GM12878 (cell line): ENCODE results near the gene NFATC1. TPM values are rescaled to one million over a fixed set of nuclear protein-coding genes. Genes with fewer than 3 reads are reported as not detected.

ENCODE experiments used
- ATAC-seq: fragments of 200-7000 bp; cut with Tn5 transposase; 3 replicates; pipeline ENCODE4 v1.9.1; 2020; ENCODE audit warnings: mild to moderate bottlenecking, moderate library complexity
- BruUV-seq: library from RNA; stranded (reverse); fragments of 400-500 nt; replicated peaks from 2 replicates; lab custom pipeline; 2021; lab: Mats Ljungman, UMichigan
- CTCF ChIA-PET: fragments of 300-600 bp; sonication (Branson Sonifier 250); formaldehyde crosslinking; extraction: SDS; loops from one replicate; lab custom pipeline; 2021; ENCODE audit warnings: inconsistent platforms; lab: Yijun Ruan, JAX
- POLR2A ChIA-PET: fragments of 350-600 bp; formaldehyde crosslinking; extraction: SDS; loops from one replicate; lab custom pipeline; 2021; ENCODE audit warnings: inconsistent platforms; lab: Charles Lee
- RAD21 ChIA-PET: fragments of 300-600 bp; sonication (Branson Sonifier 250); formaldehyde crosslinking; loops from one replicate; lab custom pipeline; 2023; ENCODE audit warnings: antibody characterized with exemption; ENCODE audit not compliant: unreplicated experiment; lab: Charles Lee
- SMC1A ChIA-PET: fragments of 300-600 bp; sonication (Branson Sonifier 250); formaldehyde crosslinking; loops from one replicate; lab custom pipeline; 2023; ENCODE audit not compliant: unreplicated experiment, uncharacterized antibody; lab: Charles Lee
- DNase-seq: peaks from one replicate; pipeline ENCODE4 v3.0.0-alpha.2; 2011; ENCODE audit warnings: low read depth, low spot score
- FAIRE-seq: peaks from 3 replicates; lab custom pipeline; 2011; peaks lifted over from hg19 to GRCh38; lab: Jason Lieb, UNC
- H2AFZ ChIP-seq: 2 replicates; pipeline ENCODE4 v1.6.0; 2011; ENCODE audit warnings: low read depth, low read length, control low read depth; ENCODE audit not compliant: control insufficient read depth
- H3K27ac ChIP-seq: 2 replicates; pipeline ENCODE4 v1.5.1; 2011; ENCODE audit warnings: control low read depth; ENCODE audit not compliant: control insufficient read depth, insufficient read depth
- H3K27me3 ChIP-seq, 2 experiments: replicated peaks in 1 of 2; 2 replicates each; pipeline versions ENCODE4 v1.6.0 to v1.6.1; 2011; ENCODE audit warnings: low read length in 1 of 2; ENCODE audit not compliant: control insufficient read depth in 2 of 2, insufficient read depth in 2 of 2
- H3K36me3 ChIP-seq, 2 experiments: 2 replicates each; pipeline ENCODE4 v1.5.1; 2011; ENCODE audit warnings: low read length in 1 of 2; ENCODE audit not compliant: control insufficient read depth in 2 of 2, insufficient read depth in 2 of 2
- H3K4me1 ChIP-seq: 2 replicates; pipeline ENCODE4 v1.6.1; 2011; ENCODE audit warnings: mild to moderate bottlenecking, low read length, moderate library complexity, mixed read lengths; ENCODE audit not compliant: control insufficient read depth, insufficient read depth
- H3K4me2 ChIP-seq: 2 replicates; pipeline ENCODE4 v1.6.0; 2011; ENCODE audit warnings: control low read depth; ENCODE audit not compliant: control insufficient read depth, insufficient read depth
- H3K4me3 ChIP-seq: fragments of 200-600 bp; sonication (generic); 2 replicates; pipeline ENCODE4 v1.5.1; 2016
- H3K79me2 ChIP-seq: 2 replicates; pipeline ENCODE4 v1.6.0; 2011; ENCODE audit warnings: low read length; ENCODE audit not compliant: control insufficient read depth, insufficient read depth
- H3K9ac ChIP-seq: 2 replicates; pipeline ENCODE4 v1.8.0; 2011; ENCODE audit warnings: low read length, control low read depth, mixed read lengths; ENCODE audit not compliant: control insufficient read depth, insufficient read depth
- H3K9me3 ChIP-seq: replicated peaks from 3 replicates; pipeline ENCODE4 v1.5.1; 2011; ENCODE audit warnings: mild to moderate bottlenecking, low read length; ENCODE audit not compliant: control insufficient read depth, insufficient read depth
- H4K20me1 ChIP-seq: 2 replicates; pipeline ENCODE4 v1.6.0; 2011; ENCODE audit not compliant: control insufficient read depth, insufficient read depth
- ATF3 ChIP-seq: IDR thresholded peaks from 2 replicates; pipeline ENCODE4 v1.6.1; 2011; ENCODE audit warnings: low read depth, mild to moderate bottlenecking, low read length, moderate library complexity, borderline replicate concordance; ENCODE audit errors: extremely low read depth
- CHD4 ChIP-seq: fragments of 200-600 bp; sonication (generic); IDR thresholded peaks from 2 replicates; pipeline ENCODE4 v1.6.1; 2016; ENCODE audit warnings: mild to moderate bottlenecking
- DPF2 ChIP-seq: fragments of 450-650 bp; IDR thresholded peaks from 2 replicates; pipeline ENCODE4 v1.6.1; 2017; ENCODE audit warnings: mild to moderate bottlenecking
- HSF1 ChIP-seq: fragments of 150-350 bp; IDR thresholded peaks from 2 replicates; pipeline ENCODE4 v1.6.1; 2014; ENCODE audit warnings: mild to moderate bottlenecking, low read depth, low read length
- MXI1 ChIP-seq: fragments of 150-350 bp; IDR thresholded peaks from 2 replicates; pipeline ENCODE4 v1.6.1; 2011; ENCODE audit warnings: low read depth, mild to moderate bottlenecking, inconsistent platforms, low read length, improper control_type of control experiment
- NFXL1 ChIP-seq: fragments of 450-650 bp; IDR thresholded peaks from 2 replicates; pipeline ENCODE4 v1.6.1; 2017; ENCODE audit warnings: antibody characterized with exemption, mild to moderate bottlenecking, borderline replicate concordance
- NFYA ChIP-seq: IDR thresholded peaks from 2 replicates; pipeline ENCODE4 v1.6.1; 2011; ENCODE audit warnings: low read depth, mild to moderate bottlenecking, low read length, improper control_type of control experiment, borderline replicate concordance
- NRF1 ChIP-seq: conservative IDR thresholded peaks from 2 replicates; pipeline ENCODE4 v1.6.1; 2011; ENCODE audit warnings: mild to moderate bottlenecking, low read depth, low read length, improper control_type of control experiment
- POLR2AphosphoS2 ChIP-seq: IDR thresholded peaks from 2 replicates; pipeline ENCODE4 v1.6.1; 2011; ENCODE audit warnings: low read depth, mild to moderate bottlenecking, low read length, improper control_type of control experiment, moderate library complexity
- ZNF207 ChIP-seq: fragments of 450-650 bp; IDR thresholded peaks from 2 replicates; pipeline ENCODE4 v1.6.1; 2014; ENCODE audit warnings: antibody characterized with exemption, mild to moderate bottlenecking, borderline replicate concordance
- ZSCAN29 ChIP-seq: fragments of 450-650 bp; IDR thresholded peaks from 2 replicates; pipeline ENCODE4 v1.6.1; 2017; ENCODE audit warnings: mild to moderate bottlenecking, moderate library complexity
- WGBS: methylation state at CpG from one replicate; pipeline ENCODE4 v1.1.6; 2016; ENCODE audit warnings: low lambda C conversion rate; ENCODE audit not compliant: insufficient replicate concordance, insufficient coverage; ENCODE audit errors: missing lambda C conversion rate; 5-methylcytosine and 5-hydroxymethylcytosine counted together
- in situ Hi-C: fragments of 300-500 bp; cut with MboI; formaldehyde crosslinking; loops from 9 replicates; pipeline ENCODE4 v1.14.3; 2018; ENCODE audit warnings: mixed read lengths
- intact Hi-C: fragments of 100-400 bp; cut with micrococcal nuclease; formaldehyde crosslinking; loops from one replicate; pipeline ENCODE4 v1.14.2; 2022; ENCODE audit not compliant: unreplicated experiment
- polyA plus RNA-seq, 11 experiments: library from polyadenylated mRNA; depleted of rRNA in 4 of 11; unstranded in 6 of 11; stranded (reverse) in 5 of 11; fragments of >200 nt; fragmentation: Nextera tagmentation in 4 of 11; fragmentation: Illumina TruSeq in 1 of 11; extraction: Ambion mirVana in 4 of 11; extraction: Trizol in 1 of 11; gene quantifications; 1 replicate in 1 of 11; 2 replicates in 10 of 11; pipeline versions ENCODE4 v1.2.1 to v1.2.3, GENCODE V29; 2011 to 2016; ENCODE audit warnings: inconsistent platforms in 2 of 11, missing spikeins in 2 of 11, low read depth in 1 of 11
- total RNA-seq, 4 experiments: library from RNA; depleted of rRNA in 3 of 4; stranded (reverse); fragments of >200 nt in 3 of 4; fragmentation: Illumina TruSeq in 1 of 4; extraction: Trizol in 1 of 4; gene quantifications; 2 replicates each; pipeline versions ENCODE4 v1.2.1 to v1.2.3, GENCODE V29; 2013 to 2021
- TF ChIP-seq, protein P1 (sequence below): fragments of 150-350 bp; IDR thresholded peaks from 2 replicates; pipeline ENCODE4 v1.6.1; 2016; ENCODE audit warnings: low read depth, low read length
- TF ChIP-seq, protein P2 (sequence below): fragments of 450-650 bp; IDR thresholded peaks from 2 replicates; pipeline ENCODE4 v1.6.1; 2014; ENCODE audit warnings: mild to moderate bottlenecking

NFATC1 gene
- total and polyA plus RNA-seq, 10 of the 15 experiments (the other 5 are each of a cell fraction or from before 2014, with no cell fraction given) = 0.84 to 20.8 (median 5.1) TPM

GRCh38 chr18:79452190-79452990 lies 56.7 kb downstream of the NFATC1 start (continued):
- TF ChIP-seq, protein P1, sequence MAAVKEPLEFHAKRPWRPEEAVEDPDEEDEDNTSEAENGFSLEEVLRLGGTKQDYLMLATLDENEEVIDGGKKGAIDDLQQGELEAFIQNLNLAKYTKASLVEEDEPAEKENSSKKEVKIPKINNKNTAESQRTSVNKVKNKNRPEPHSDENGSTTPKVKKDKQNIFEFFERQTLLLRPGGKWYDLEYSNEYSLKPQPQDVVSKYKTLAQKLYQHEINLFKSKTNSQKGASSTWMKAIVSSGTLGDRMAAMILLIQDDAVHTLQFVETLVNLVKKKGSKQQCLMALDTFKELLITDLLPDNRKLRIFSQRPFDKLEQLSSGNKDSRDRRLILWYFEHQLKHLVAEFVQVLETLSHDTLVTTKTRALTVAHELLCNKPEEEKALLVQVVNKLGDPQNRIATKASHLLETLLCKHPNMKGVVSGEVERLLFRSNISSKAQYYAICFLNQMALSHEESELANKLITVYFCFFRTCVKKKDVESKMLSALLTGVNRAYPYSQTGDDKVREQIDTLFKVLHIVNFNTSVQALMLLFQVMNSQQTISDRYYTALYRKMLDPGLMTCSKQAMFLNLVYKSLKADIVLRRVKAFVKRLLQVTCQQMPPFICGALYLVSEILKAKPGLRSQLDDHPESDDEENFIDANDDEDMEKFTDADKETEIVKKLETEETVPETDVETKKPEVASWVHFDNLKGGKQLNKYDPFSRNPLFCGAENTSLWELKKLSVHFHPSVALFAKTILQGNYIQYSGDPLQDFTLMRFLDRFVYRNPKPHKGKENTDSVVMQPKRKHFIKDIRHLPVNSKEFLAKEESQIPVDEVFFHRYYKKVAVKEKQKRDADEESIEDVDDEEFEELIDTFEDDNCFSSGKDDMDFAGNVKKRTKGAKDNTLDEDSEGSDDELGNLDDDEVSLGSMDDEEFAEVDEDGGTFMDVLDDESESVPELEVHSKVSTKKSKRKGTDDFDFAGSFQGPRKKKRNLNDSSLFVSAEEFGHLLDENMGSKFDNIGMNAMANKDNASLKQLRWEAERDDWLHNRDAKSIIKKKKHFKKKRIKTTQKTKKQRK = no peak

DNA sequence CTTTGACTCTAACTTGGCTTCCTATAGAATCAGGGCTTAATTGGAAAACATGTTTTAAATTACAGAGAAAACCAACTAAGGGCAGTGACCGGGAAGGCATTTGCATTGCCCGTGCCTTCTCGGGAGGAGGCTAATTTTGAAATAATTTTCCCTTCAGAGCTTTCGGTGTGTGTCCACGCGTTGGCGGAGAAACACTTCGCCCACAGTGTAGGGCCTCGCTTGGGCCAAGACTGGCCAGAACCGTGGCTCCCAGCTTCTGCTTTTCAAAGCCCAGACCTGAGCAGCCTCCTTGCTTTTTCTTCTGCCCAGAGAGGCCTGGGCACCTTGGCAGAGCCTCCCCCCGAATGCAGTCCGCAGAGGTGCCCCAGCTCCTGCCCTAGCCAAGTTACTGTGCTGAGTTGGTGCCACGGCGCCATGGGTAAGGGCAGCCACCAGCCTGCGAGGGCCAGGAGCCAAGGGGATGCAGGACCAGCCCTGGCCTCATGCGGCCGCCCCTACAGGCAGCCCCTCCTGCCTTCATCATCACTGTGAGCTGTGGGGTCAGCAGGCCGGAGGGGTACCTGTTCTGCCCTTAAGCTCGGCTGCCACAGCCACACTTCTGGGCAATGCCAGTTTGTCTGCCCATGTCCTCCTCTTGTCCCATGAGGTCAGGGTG lies 57.4 kb downstream of the NFATC1 start:
- in situ Hi-C loops = no loop called here
- ChIA-PET RAD21 (no interaction called here), CTCF (no interaction called here), SMC1A (no interaction called here), POLR2A (no interaction called here)
- H3K9me3 ChIP-seq = no peaks in the 10 kb centered on the region
- peaks cover 0 to 8% of the 10 kb centered on the region in 2 experiments; a peak in 3 of 4 replicates for H3K36me3 ChIP-seq
- no peaks in the 10 kb centered on the region for H3K4me1 ChIP-seq
- no peaks in the 10 kb centered on the region for H3K79me2 ChIP-seq
- H3K4me2 ChIP-seq = no peak overlapping the region
- intact Hi-C loops = no loop called here
- DNase-seq (no peak), ATAC-seq (no peak), FAIRE-seq (no peak)
- no peak overlapping the region for H3K27ac ChIP-seq
- WGBS = 90% methylated on average over 19 of the region's 19 CpGs
- H4K20me1 ChIP-seq = no peaks in the 10 kb centered on the region
- H3K4me3 ChIP-seq = no peak overlapping the region
- H3K9ac ChIP-seq = no peak overlapping the region
- no TSS peak for BruUV-seq
- no peaks in the 10 kb centered on the region for H3K27me3 ChIP-seq
- H2AFZ ChIP-seq = no peak overlapping the region
- TF ChIP-seq, protein P2, sequence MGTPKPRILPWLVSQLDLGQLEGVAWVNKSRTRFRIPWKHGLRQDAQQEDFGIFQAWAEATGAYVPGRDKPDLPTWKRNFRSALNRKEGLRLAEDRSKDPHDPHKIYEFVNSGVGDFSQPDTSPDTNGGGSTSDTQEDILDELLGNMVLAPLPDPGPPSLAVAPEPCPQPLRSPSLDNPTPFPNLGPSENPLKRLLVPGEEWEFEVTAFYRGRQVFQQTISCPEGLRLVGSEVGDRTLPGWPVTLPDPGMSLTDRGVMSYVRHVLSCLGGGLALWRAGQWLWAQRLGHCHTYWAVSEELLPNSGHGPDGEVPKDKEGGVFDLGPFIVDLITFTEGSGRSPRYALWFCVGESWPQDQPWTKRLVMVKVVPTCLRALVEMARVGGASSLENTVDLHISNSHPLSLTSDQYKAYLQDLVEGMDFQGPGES = no peak
- TF ChIP-seq HSF1 = no peak
- no peak for TF ChIP-seq MXI1
- no peak for TF ChIP-seq ZNF207
- TF ChIP-seq NRF1 = no peak
- no peak for TF ChIP-seq DPF2
- no peak for TF ChIP-seq CHD4
- no peak for TF ChIP-seq ZSCAN29
- TF ChIP-seq POLR2AphosphoS2 = no peak
- no peak for TF ChIP-seq NFXL1
- no peak for TF ChIP-seq ATF3
- TF ChIP-seq NFYA = no peak
